ENCODE data around the gene COL28A1.

Gene COL28A1

GRCh38 chr7:7535691-7536090 lies at the start of gene COL28A1:
COL28A1 (minus strand) TSS chr7:7535873; CDS start chr7:7532875, 2,998 bp downstream.
- H3K4me3 ChIP-seq (replicated peaks; ENCODE audit: low read depth, low read length) = no peak within 1 kb of the TSS
- TF ChIP-seq CTCF (IDR thresholded peaks at IDR 0.05; ENCODE audit: low read depth, low read length, missing control alignments) = no peak
- DNase-seq (ENCODE audit: extremely low read depth, low read depth) = no peak

- no peak for TF ChIP-seq CTCF (IDR thresholded peaks at IDR 0.05; ENCODE audit: low read depth, low read length, missing control alignments)
- no peak for DNase-seq (ENCODE audit: extremely low read depth, low read depth)
- no peak overlapping the region for H3K4me3 ChIP-seq (replicated peaks; ENCODE audit: low read depth, low read length)
These were observed 49.0 kb upstream of the COL28A1 start for GRCh38 chr7:7584653-7585052.

- no peak for DNase-seq (ENCODE audit: extremely low read depth, low read depth)
- TF ChIP-seq CTCF (IDR thresholded peaks at IDR 0.05; ENCODE audit: low read depth, low read length, missing control alignments) = no peak
These were observed 48.1 kb upstream of the COL28A1 start for GRCh38 chr7:7583731-7584130.

GRCh38 chr7:7582596-7582995 lies 46.9 kb upstream of the COL28A1 start:
- no peak overlapping the region for H3K4me3 ChIP-seq (replicated peaks; ENCODE audit: low read depth, low read length)
- no peak for DNase-seq (ENCODE audit: extremely low read depth, low read depth)
- no peak for TF ChIP-seq CTCF (IDR thresholded peaks at IDR 0.05; ENCODE audit: low read depth, low read length, missing control alignments)

More at GRCh38 chr7:7583731-7584130, 48.1 kb upstream of the COL28A1 start:
- H3K4me3 ChIP-seq (replicated peaks; ENCODE audit: low read depth, low read length) = no peak overlapping the region

GRCh38 chr7:7581531-7582179 lies 46.0 kb upstream of the COL28A1 start:
- no peak for TF ChIP-seq CTCF (IDR thresholded peaks at IDR 0.05; ENCODE audit: low read depth, low read length, missing control alignments)
- no peak for DNase-seq (ENCODE audit: extremely low read depth, low read depth)
- H3K4me3 ChIP-seq (replicated peaks; ENCODE audit: low read depth, low read length) = no peak overlapping the region

- H3K4me3 ChIP-seq (replicated peaks; ENCODE audit: low read depth, low read length) = no peak overlapping the region
- no peak for DNase-seq (ENCODE audit: extremely low read depth, low read depth)
- no peak for TF ChIP-seq CTCF (IDR thresholded peaks at IDR 0.05; ENCODE audit: low read depth, low read length, missing control alignments)
These were observed 44.0 kb upstream of the COL28A1 start for GRCh38 chr7:7579638-7580037.

GRCh38 chr7:7577888-7578287 lies 42.2 kb upstream of the COL28A1 start:
- TF ChIP-seq CTCF (IDR thresholded peaks at IDR 0.05; ENCODE audit: low read depth, low read length, missing control alignments) = no peak
- no peak for DNase-seq (ENCODE audit: extremely low read depth, low read depth)
- H3K4me3 ChIP-seq (replicated peaks; ENCODE audit: low read depth, low read length) = no peak overlapping the region
